Posterior cingulate gyrus (tissue), 11 donors: ENCODE results near the gene NRG4.
"Not testable (repeated sequence)": the region's sequence is repeated elsewhere in the genome, so short reads cannot be mapped to it uniquely, and the experiment has no call there.

Experiments
- DNase-seq, 10 donors: peaks; one replicate each; pipeline versions ENCODE4 v3.0.0 to v3.0.0-alpha.2; 2020 to 2021; ENCODE audit warnings: mixed read lengths in 3 of 10
- intact Hi-C: fragments of 100-400 bp; cut with DNase I; formaldehyde crosslinking; loops from one replicate; pipeline ENCODE4 v1.15.1; 2023

NRG4 gene

DNA sequence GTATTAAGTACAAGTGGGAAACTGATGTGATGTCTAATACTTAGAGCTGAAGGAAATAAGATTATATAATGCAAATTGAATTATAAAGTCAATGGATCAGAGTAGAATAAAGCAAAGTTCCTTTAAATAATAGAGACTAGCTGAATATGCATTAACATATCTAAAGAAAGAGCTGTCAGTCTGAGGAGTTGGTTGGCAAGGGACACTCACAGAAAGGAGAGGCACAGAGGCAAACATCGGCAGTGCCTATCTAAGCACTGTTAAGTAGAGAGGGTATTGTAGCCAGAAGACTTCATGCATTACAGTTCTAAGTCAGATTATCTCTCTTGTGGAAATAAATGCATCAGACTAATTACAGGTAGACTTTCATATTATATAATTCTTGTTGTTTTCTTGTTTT is 16.6 kb downstream of the NRG4 start:
- DNase-seq: no peak
- intact Hi-C loops: no loop called here

DNA sequence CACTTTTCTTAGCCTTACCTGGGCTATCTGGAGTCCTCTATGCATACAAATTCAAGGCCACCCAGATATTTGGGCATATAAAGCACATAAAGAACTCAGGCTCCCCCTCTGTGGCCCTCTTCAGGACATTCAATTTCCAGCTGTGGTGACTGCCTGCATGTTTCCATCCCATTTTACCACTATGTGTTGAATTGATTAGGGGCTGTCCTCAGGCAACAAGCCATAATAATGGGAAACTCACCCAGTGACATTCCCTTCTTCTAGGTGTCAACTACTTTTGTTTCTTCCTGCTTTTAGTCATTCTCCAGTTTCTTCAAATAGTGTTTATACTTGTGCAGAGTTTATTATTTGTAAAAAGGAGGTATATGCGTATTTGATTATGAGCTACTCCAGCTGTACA is 18.0 kb downstream of the NRG4 start:
- DNase-seq: no peak
- intact Hi-C loops: no loop called here

DNA sequence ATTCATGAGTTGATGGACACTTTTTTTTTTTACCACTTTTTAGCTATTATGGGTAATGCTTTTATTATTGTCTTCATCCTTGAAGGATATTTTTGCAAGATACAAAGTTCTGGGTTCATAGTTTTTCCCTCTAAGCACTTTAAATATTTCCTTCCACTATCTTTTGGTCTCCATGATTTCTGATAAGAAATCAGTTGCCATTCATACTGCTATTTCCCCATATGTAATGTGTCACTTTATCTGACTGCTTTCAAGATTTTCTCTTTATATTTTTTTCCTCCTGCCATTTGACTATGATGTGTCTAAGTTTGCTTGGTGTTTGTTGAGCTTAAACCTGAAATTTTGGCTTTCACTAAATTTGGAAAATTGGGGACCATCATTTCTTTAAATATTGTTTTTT is 19.3 kb downstream of the NRG4 start:
- intact Hi-C loops: no loop called here
- no peak for DNase-seq

DNA sequence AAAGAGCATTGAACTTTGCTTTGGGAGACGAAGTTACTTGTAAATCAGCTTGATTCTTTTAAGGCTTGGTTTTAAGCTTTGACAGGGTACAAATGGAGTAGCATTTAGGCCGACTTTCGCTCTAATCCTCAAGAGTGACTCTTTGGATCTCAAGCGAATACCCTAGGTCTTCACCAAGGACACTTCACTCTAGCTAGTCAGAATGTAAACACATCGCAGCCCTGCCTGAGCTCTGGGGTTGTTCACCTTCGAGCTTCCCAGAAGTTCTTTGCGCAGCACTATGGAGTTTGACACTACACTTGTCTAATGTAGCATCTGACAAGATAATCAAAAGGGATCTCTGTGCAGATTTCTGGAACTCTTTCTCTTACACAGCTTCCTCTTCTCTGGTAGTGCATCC is 22.3 kb downstream of the NRG4 start:
- DNase-seq: no peak
- intact Hi-C loops: no loop called here

DNA sequence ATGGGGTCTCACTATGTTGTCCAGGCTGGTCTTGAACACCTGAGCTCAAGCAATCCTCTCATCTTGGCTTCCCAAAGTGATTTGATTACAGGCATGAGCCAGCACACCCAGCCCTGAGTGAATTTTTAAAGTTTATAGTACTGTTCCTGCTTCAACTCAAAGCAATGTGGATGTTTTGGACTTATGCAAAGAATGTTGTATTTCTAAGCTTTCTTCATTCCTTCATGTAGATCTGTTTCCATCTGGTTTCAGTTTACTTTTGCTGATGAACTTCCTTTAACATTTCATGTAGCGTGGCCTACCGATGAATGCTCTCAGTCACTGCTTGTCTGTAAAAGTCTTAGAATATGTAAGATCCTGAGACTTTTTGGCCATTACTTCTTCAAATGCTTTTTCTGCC is 23.2 kb downstream of the NRG4 start:
- intact Hi-C loops: no loop called here
- no peak for DNase-seq

DNA sequence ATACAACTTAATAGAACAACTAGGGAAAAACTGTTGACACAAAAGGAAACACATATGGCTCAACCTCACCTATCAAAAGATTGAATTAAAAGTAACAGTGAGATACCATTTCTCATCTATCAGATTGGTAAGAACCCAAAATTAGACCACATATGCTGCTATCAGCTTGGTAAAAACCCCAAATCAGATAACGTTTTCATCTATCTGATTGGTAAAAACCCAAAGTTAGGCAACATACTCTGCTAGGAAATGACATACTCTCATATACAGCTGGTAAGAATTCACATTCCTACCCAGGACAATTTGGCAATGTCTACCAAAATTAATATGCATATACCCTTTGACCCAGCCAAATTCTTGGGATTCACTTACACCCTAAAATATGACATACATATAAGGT is 26.3 kb downstream of the NRG4 start:
- intact Hi-C loops: no loop called here
- DNase-seq: no peak

DNA sequence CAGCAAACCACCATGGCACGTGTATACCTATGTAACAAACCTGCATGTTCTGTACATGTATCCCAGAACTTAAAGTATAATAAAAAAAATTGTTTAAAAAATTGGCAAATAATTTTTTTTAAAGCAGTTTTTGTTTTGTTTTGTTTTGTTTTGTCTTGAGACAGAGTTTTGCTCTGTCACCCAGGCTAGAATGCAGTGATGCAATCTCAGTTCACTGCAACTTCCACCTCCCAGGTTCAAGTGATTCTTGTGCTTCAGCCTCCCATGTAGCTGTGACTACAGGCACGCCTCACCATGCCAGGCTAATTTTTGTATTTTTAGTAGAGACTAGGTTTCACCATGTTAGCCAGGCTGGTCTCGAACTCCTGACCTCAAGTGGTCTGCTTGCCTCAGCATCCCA is 27.5 kb downstream of the NRG4 start:
- intact Hi-C loops, DNase-seq: not testable (repeated sequence)

DNA sequence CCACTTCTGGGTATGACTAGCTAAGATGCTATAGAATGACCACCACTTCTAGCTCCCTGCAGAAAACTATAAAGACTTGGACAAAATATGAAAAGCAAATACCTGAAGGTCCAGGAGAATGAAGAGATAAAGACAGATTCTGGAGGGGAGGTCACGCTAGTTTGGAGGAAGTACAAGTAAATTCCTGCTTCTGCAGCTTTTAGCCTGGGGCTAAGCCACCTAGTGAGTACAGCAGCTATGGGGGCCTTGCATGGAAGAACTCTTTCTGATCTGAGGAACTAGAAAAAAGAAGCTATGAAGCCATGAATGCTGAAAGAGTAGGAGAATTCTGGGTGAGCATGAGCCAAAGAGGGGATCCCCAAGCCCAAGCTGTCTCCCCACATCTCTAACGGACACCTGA is 29.8 kb downstream of the NRG4 start:
- intact Hi-C loops: no loop called here
- DNase-seq: no peak

DNA sequence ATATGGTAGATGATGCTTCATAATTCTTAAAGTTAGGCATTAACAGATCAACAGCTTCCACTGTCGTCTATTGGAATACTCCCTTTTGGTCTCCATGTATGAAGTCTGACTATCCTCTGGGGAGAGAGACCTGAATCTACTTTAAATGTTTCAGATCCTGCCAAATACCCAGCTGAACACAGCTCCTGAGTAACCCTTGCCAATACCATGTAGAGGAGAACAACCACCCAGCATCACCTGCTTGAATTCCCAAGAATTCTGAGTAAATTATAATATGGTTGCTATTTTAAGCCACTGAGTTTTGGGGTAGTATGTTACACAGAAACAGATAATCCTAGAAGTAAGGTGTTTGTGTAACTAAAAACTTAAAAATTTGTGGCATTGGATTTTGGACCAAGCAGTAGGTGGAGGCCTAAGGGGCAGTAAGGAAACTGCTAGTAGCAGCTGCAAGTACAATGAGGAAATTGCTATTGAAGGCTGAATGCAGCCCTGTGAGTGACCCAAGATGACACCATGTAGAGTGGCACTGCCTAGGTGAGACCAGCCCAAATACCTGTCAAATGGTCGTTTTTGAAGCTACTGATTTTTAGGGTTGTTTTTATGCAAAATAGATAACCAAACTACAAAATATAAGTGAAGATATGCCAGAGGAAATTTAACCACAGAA is 30.9 kb downstream of the NRG4 start:
- no peak for DNase-seq
- intact Hi-C loops: no loop called here

DNA sequence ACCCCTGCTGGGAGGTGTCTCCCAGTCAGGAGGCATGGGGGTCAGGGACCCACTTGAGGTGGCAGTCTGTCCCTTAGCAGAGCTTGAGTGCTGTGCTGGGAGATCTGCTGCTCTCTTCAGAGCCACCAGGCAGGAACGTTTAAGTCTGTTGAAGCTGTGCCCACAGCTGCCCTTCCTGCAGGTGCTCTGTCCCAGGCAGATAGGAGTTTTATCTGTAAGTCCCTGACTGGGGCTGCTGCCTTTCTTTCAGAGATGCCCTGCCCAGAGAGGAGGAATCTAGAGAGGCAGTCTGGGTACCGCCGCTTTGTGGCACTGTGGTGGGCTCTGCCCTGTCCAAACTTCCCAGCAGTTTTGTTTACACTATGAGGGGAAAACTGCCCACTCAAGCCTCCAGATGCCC is 35.5 kb downstream of the NRG4 start:
- DNase-seq, intact Hi-C loops: not testable (repeated sequence)

DNA sequence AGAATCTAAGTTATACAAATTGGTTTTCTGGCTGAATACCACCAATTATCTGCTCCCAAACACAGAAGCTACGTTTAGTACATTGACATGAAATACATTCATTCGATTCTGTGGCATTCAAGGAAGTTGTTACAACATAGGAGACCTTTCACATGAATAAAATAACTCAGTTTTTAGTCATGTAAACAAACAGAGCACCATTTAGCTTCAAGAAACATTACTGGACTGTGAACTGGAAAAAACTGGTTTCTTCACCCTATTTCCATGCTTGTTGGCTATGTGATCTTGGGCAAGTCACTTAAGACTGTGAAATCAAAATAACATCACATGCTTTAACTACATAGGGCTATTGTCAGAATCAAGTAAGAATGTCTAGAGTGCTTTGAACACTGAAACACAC is 46.2 kb downstream of the NRG4 start:
- intact Hi-C loops: no loop called here
- no peak for DNase-seq

DNA sequence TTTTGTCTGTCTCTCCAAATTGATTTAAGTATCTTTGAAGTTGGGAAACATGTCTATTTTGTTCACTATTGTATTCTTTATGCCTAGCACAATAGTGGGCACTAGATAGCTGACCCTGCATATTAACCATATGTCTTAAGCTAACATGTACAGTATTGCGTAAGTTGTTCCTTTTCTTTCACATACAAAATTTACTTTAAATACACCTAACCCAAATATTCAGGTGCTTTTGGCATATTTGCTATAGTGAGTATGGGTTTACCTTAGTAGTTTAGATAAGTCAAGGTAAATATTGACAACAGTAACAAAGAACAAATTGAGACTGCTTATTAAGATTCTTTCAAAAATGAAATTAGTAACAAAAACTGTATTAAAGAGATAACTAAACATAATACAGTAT is 50.9 kb downstream of the NRG4 start:
- DNase-seq: no peak
- intact Hi-C loops: no loop called here

DNA sequence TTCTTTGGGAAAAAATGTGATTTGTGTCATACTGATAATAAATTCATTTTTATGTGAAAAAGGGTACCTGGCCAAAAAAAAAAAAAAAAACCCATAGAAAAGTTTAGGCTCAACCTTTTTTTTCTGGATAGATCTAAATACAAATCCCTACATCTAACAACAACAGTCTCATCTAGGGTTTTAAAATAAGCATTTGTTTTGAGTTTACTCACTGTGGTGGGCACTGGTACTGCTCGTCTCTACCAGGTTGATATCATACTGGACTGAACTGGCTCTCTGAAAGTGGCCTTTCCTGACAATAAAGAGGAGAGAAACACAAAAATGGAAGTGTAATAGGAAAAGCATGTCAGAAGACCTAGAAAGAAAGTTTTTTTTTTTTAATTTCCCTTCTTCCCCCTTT is 56.5 kb downstream of the NRG4 start:
- intact Hi-C loops: no loop called here

DNA sequence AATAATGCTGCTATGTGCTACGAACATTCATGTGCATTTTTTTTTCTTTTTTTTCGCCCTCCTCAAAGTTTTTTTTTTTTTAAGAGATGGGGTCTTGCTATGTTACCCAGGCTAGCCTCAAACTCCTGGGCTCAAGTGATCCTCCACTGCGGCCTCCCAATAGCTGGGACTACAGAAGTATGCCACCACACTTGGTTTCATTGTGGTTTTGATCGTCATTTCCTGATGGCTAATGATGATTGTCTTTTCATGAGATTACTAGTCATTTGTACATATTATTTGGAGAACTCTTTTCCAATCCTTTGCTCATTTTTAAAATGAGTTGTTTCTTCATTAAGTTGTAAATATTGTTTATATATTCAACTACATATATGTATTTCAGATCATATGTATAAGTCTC is 59.7 kb downstream of the NRG4 start:
- intact Hi-C loops: no loop called here
- no peak for DNase-seq

More for the DNA sequence above, 56.5 kb downstream of the NRG4 start:
- no peak for DNase-seq

DNA sequence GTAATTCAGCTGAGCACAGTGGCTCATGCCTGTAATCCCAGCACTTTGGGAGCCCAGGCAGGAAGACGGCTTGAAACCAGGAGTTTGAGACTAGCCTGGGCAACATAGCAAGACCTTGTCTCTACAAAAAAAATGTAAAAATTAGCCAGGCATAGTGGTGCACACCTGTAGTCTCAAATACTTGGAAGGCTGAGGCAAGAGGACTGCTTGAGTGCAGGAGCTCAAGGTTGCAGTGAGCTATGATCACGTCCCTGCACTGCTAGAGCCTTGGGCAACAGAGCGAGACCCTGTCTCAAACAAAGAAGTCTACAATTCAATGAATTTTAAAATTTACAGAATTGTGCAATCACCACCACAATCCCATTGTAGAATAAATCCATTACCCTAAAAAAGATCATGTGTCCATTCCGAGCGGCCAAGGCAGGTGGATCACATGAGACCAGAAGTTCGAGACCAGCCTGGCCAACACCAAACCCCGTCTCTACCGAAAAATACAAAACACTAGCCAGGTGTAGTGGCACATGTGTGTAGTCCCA is 63.4 kb downstream of the NRG4 start:
- DNase-seq: no peak
- intact Hi-C loops: no loop called here

DNA sequence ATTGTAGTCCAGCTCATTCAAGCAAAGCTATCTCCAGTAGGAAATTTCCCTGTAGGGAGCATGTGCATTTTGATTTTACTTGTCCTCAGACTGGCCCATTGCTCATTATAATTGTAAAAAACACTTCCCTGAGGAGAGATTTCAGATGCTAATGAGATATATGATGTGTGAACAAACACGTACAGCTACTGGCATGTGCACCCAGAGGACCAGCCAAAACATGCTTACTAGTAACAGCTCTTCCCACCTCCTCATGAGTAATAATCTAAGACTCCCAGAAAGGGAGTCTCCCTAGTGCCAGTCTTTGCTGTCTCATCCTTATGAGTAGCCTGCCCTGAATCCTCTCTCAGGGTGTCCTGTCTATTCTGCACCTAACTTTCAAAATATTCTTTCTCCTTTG is 65.1 kb downstream of the NRG4 start:
- no peak for DNase-seq
- intact Hi-C loops: no loop called here

DNA sequence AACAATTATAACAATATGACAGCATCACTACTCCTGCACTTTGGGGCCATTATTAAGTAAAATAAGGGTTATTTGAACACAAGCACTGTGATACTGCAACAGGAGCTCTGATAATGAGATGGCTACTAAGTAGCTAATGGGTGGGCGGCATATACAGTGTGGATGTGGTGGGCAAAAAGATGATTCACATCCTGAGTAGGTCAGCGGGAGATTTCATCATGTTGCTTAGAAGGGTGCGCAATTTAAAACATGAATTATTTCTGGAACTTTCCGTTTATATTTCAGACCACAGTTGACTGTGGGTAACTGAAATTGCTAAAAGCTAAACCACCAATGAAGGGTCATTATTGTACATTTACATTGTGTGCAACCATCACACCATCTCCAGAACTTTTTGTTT is 66.3 kb downstream of the NRG4 start:
- DNase-seq: no peak
- intact Hi-C loops: no loop called here

DNA sequence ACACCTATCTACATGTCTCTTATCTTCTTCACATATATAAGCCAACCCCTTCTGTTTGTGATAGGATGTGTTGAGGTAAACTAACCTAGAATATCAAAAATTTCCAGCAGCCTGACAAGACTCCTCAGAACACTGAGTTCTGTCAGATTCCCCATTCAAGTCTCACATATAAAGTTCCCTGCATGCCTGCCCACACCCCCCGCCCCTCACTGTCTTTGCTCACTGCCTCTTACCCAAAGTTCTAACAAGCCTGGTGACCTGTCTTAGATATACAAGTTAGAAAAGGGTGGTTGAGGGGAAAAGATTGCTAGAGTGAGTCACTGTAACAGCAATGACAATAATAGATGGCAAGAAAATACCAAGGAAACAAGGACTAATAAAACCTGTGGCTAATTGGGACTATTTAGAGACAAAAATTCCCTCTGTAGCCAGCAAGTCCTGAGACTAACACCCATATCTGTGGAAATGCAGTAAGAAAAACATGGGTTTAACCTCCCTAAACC is 68.5 kb downstream of the NRG4 start:
- intact Hi-C loops: no loop called here

DNA sequence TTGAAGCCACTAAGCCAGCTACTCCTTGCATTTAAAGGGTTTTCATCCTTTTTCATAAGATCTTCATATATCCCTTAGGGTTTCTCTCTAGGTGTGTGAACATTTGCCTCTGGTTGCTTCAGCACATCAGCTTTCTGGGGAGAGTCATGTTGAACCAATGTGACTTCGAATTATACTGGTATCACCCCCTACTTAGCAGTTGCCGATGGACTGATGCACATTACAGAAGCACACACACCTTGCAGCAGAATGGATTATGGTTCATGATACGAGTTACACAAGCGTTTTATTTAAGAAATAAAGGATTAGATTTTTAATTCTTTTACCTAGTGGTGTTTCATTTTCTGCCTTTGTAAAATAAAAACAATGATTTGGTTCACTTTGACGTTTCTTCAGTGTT is 69.0 kb downstream of the NRG4 start:
- intact Hi-C loops: no loop called here
- no peak for DNase-seq

More for the DNA sequence above, 68.5 kb downstream of the NRG4 start:
- no peak for DNase-seq

DNA sequence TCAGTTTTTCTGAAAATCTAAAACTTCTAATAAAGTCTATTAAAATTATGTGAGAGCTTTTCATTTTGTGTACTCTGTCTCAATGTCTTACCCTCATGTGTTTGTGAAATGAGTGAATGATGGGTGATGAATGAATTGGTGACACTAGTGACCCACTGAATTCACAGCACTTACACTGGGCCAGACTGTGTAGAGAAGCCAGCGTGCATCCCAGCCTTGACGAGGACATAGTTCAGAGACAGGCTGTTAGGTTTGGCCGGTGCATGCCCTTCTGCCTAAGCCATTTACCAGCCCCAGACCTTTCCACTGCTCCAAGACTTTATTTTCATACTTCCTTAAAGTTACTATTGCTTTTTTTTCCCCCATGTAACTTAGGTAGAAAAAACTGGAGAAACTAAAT is 69.8 kb downstream of the NRG4 start:
- no peak for DNase-seq

DNA sequence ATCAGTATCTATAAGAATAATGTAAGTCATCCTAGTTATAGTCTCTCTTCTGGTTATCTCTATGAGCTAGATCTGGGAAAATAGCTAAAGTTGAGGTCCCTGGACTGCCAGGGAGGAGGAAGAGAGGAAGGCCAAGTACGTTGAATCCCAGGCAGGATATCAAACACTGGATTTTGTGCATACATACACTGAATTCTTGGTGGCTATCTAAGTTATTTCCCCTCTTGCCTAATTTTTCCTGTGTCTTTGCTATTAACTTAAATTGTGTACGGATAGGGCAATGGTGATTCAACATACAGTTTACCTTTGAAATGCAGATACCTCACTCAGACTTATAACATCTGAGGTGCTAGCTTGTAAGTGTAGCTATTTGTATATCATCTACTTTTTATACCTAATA is 81.4 kb downstream of the NRG4 start:
- intact Hi-C loops: no loop called here
- no peak for DNase-seq

More for the DNA sequence above, 69.8 kb downstream of the NRG4 start:
- intact Hi-C loops: no loop called here

DNA sequence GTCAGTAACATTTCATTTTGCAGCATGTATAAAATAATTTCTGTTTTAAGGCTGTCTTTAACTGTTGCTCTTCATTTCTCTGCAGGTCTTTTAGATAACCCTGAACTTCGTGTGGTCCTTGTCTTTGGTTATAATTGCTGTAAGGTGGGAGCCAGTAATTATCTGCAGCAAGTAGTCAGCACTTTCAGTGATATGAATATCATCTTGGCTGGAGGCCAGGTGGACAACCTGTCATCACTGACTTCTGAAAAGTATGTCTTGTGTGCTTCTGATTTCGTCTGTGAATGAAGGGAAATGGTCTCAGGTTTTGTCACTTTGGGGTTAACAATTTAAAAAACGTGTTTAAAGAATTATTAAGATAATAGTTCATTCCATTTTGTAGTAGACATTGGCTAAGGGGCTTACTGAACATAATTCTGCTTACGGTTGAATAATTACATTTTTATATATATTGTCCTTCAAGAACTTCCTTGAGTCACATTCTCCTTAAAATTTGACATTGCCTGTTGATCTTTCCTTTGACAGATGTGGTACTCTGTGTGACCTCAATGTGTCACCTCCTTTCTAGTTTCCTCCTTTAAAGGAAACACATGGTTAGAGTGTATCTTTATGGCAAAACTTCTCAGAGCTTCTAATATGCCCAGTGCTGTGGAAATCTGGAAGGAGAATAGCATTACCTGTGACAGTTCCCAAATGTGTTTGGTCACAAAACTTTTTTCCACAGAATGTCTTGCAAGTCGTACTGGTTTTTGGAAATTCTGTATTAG is 82.2 kb downstream of the NRG4 start:
- intact Hi-C loops: no loop called here
- DNase-seq: no peak
